ENCODE data around the gene AAR2. TPM values are rescaled to one million over a fixed set of nuclear protein-coding genes. Genes with fewer than 3 reads are reported as not detected.

Gene AAR2
- total RNA-seq, 3 donors from 2014 or later (not counting 1 experiment from before 2014, with no cell fraction given), result 22.6 to 26.5 (median 25.6) TPM

DNA sequence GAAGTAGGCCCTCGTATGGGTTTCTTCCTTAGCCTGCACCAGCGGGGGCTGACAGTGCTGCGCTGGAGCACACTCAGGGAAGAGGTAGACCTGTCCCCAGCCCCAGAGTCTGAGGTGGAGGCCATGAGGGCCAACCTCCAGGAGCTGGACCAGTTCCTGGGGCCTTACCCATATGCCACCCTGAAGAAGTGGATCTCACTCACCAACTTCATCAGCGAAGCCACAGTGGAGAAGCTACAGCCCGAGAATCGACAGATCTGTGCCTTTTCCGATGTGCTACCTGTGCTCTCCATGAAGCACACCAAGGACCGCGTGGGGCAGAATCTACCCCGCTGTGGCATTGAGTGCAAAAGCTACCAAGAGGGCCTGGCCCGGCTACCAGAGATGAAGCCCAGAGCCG, 3.8 kb downstream of the AAR2 start:
- TF ChIP-seq, protein P1, sequence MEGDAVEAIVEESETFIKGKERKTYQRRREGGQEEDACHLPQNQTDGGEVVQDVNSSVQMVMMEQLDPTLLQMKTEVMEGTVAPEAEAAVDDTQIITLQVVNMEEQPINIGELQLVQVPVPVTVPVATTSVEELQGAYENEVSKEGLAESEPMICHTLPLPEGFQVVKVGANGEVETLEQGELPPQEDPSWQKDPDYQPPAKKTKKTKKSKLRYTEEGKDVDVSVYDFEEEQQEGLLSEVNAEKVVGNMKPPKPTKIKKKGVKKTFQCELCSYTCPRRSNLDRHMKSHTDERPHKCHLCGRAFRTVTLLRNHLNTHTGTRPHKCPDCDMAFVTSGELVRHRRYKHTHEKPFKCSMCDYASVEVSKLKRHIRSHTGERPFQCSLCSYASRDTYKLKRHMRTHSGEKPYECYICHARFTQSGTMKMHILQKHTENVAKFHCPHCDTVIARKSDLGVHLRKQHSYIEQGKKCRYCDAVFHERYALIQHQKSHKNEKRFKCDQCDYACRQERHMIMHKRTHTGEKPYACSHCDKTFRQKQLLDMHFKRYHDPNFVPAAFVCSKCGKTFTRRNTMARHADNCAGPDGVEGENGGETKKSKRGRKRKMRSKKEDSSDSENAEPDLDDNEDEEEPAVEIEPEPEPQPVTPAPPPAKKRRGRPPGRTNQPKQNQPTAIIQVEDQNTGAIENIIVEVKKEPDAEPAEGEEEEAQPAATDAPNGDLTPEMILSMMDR (IDR thresholded peaks at IDR 0.05), result no peak
- Histone ChIP-seq H3K4me1 (ENCODE audit: control insufficient read depth, insufficient read depth, low read length) (peaks cover 19% of the 10 kb centered on the region), H3K36me3 (ENCODE audit: control insufficient read depth, insufficient read depth, low read length) (peaks cover 31% of the 10 kb centered on the region), H3K27ac (ENCODE audit: low read length) (no peak overlapping the region), H3K4me3 (ENCODE audit: low read length) (no peak overlapping the region), H3K27me3 (ENCODE audit: control insufficient read depth, insufficient read depth, low read length) (no peaks in the 10 kb centered on the region), H3K9me3 (ENCODE audit: control insufficient read depth, insufficient read depth, low read length) (no peaks in the 10 kb centered on the region)
- WGBS (ENCODE audit: insufficient coverage), result 97% methylated on average over 12 of the region's 12 CpGs
- intact Hi-C loops (cut with micrococcal nuclease), result no loop called here
- H3K27me3 Mint-ChIP-seq (ENCODE audit: low read depth in 2 of 2), result no peaks in the 10 kb centered on the region
- peaks cover 5% of the 10 kb centered on the region for H3K36me3 Mint-ChIP-seq
- H3K9me3 Mint-ChIP-seq, result no peaks in the 10 kb centered on the region
- peaks cover 33 to 38% of the 10 kb centered on the region in 2 donors for H3K4me1 Mint-ChIP-seq
- H3K27ac Mint-ChIP-seq, result no peak overlapping the region
- no peak for DNase-seq
- no peak for ATAC-seq
- no peak overlapping the region for H3K4me3 Mint-ChIP-seq

DNA sequence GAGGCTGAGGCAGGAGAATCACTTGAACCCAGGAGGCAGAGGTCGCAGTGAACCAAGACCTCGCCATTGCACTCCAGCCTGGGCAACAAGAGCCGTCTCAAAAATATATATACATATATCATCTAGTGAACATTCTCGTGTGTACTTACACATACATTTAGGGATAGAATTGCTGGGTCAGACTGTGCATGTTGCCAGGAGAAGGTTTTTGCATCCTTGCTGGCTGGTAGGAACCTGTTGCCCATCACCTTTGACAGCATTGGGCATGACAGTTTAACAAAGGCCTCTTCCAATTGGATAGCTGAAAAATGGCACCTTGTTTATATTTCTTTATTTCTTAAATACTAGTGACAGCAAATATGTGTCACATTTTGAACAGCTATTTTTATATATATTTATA, 5.4 kb downstream of the AAR2 start:
- H3K27ac Mint-ChIP-seq, result no peak overlapping the region
- DNase-seq, result no peak
- Histone ChIP-seq H3K27me3 (ENCODE audit: control insufficient read depth, insufficient read depth, low read length) (no peaks in the 10 kb centered on the region), H3K4me1 (ENCODE audit: control insufficient read depth, insufficient read depth, low read length) (peaks cover 12% of the 10 kb centered on the region), H3K27ac (ENCODE audit: low read length) (no peak overlapping the region), H3K4me3 (ENCODE audit: low read length) (no peak overlapping the region), H3K9me3 (ENCODE audit: control insufficient read depth, insufficient read depth, low read length) (no peaks in the 10 kb centered on the region), H3K36me3 (ENCODE audit: control insufficient read depth, insufficient read depth, low read length) (peaks cover 46% of the 10 kb centered on the region)
- intact Hi-C loops (cut with micrococcal nuclease), result no loop called here
- no peaks in the 10 kb centered on the region for H3K27me3 Mint-ChIP-seq (ENCODE audit: low read depth in 2 of 2)
- TF ChIP-seq, protein P1 (IDR thresholded peaks at IDR 0.05), result no peak
- no peak overlapping the region for H3K4me3 Mint-ChIP-seq
- peaks cover 23 to 29% of the 10 kb centered on the region in 2 donors for H3K4me1 Mint-ChIP-seq
- H3K36me3 Mint-ChIP-seq, result peaks cover 12% of the 10 kb centered on the region
- whole genome bisulfite sequencing (ENCODE audit: insufficient coverage), result 100% methylated on average over 4 of the region's 4 CpGs
- no peak for ATAC-seq
- no peaks in the 10 kb centered on the region for H3K9me3 Mint-ChIP-seq

DNA sequence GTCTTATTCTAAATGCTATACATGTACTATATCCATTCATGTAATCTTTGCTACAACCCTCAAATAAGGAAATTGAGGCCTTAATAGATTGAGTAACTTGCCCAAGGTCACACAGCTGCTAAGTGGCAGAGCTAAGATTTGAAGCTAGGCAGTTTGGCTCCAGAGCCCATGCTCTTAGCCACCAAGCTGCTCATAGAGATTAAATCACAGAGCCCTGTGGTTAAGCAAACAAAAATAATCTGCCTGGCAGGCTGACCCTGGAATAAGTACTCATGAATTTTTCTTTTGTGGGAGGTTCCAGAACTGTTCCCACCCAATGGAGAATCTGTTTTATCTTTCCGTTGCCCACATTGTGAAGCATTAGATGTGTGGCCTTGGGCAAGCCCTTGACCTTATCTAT, 7.4 kb downstream of the AAR2 start:
- peaks cover 60% of the 10 kb centered on the region for H3K36me3 ChIP-seq (ENCODE audit: control insufficient read depth, insufficient read depth, low read length)
- no peaks in the 10 kb centered on the region for H3K27me3 Mint-ChIP-seq (ENCODE audit: low read depth in 2 of 2)
- intact Hi-C loops (cut with micrococcal nuclease), result no loop called here
- H3K9me3 ChIP-seq (ENCODE audit: control insufficient read depth, insufficient read depth, low read length), result no peaks in the 10 kb centered on the region
- no peak overlapping the region for H3K27ac Mint-ChIP-seq
- no peak overlapping the region for H3K4me3 ChIP-seq (ENCODE audit: low read length)
- peaks cover 19% of the 10 kb centered on the region for H3K36me3 Mint-ChIP-seq
- DNase-seq (no peak), ATAC-seq (no peak)
- H3K4me1 Mint-ChIP-seq, result peaks cover 19 to 33% of the 10 kb centered on the region in 2 donors
- no peaks in the 10 kb centered on the region for H3K4me1 ChIP-seq (ENCODE audit: control insufficient read depth, insufficient read depth, low read length)
- TF ChIP-seq, protein P1 (IDR thresholded peaks at IDR 0.05), result no peak
- 88% methylated on average over 1 of the region's 1 CpG for WGBS (ENCODE audit: insufficient coverage)
- H3K27ac ChIP-seq (ENCODE audit: low read length), result no peak overlapping the region
- no peaks in the 10 kb centered on the region for H3K27me3 ChIP-seq (ENCODE audit: control insufficient read depth, insufficient read depth, low read length)
- no peaks in the 10 kb centered on the region for H3K9me3 Mint-ChIP-seq
- no peak overlapping the region for H3K4me3 Mint-ChIP-seq

DNA sequence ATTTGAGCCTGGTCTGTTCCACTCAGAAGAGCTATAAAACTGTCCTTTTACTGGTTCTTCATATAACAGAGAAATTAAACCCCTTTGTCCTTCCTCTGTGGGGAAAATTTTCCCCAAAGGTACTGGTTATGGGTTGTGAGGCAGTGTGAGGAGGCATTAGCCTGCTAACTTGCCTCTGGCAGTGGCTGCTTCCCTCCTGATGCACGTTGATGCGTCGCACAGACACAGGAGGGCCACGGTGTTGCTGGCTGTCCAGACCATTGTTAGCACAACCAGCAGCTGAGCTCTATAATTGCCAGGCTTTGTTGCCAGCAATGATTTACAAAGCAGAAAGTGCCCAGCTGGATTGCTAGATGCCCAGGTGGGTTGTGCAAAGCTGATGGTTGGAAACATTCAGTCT, 10.1 kb downstream of the AAR2 start:
- Histone ChIP-seq H3K4me1 (ENCODE audit: control insufficient read depth, insufficient read depth, low read length) (no peaks in the 10 kb centered on the region), H3K27me3 (ENCODE audit: control insufficient read depth, insufficient read depth, low read length) (no peaks in the 10 kb centered on the region), H3K27ac (ENCODE audit: low read length) (no peak overlapping the region), H3K9me3 (ENCODE audit: control insufficient read depth, insufficient read depth, low read length) (no peaks in the 10 kb centered on the region), H3K4me3 (ENCODE audit: low read length) (no peak overlapping the region), H3K36me3 (ENCODE audit: control insufficient read depth, insufficient read depth, low read length) (peaks cover 66% of the 10 kb centered on the region)
- DNase-seq, result no peak
- no peak overlapping the region for H3K4me3 Mint-ChIP-seq
- TF ChIP-seq, protein P1 (IDR thresholded peaks at IDR 0.05), result no peak
- no peak overlapping the region for H3K27ac Mint-ChIP-seq
- H3K36me3 Mint-ChIP-seq, result peaks cover 20% of the 10 kb centered on the region
- peaks cover 21 to 33% of the 10 kb centered on the region in 2 donors for H3K4me1 Mint-ChIP-seq
- intact Hi-C loops (cut with micrococcal nuclease), result no loop called here
- ATAC-seq, result no peak
- H3K9me3 Mint-ChIP-seq, result no peaks in the 10 kb centered on the region
- H3K27me3 Mint-ChIP-seq (ENCODE audit: low read depth in 2 of 2), result no peaks in the 10 kb centered on the region
- 97% methylated on average over 4 of the region's 4 CpGs for WGBS (ENCODE audit: insufficient coverage)

All from natural killer cell (primary cell).